ENCODE measurements around the gene SPTBN1.
A peak's percentile ranks its signal among the peaks of the same experiment; 100 is the strongest.
"Not testable (repeated sequence)": the region's sequence is repeated elsewhere in the genome, so short reads cannot be mapped to it uniquely, and the experiment has no call there.

The SPTBN1 gene

DNA sequence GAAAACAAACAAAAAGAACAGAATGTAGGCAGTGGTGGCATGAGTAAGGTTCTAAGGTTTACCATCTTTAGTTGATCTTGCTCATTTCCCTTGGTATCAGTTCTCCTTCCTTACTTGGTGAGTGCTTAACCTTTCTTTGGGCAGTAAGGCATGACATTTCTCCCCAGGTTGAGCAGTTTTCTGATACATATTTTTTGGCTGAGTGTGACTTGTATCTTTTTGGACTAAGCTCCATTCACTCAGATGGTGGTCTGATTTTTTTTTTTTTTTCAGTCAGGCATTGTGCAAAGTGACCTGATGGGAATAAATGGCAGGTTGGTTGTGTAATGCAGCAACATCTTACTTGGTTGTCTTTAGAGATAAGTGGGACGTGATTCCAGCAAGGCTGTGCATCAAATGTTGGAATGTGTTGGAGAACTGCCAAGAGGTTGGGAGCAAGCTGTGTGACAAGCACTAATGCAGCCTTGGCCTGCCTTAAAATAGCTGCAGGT lies 15.1 kb downstream of the SPTBN1 start:
- no peak for DNase-seq

DNA sequence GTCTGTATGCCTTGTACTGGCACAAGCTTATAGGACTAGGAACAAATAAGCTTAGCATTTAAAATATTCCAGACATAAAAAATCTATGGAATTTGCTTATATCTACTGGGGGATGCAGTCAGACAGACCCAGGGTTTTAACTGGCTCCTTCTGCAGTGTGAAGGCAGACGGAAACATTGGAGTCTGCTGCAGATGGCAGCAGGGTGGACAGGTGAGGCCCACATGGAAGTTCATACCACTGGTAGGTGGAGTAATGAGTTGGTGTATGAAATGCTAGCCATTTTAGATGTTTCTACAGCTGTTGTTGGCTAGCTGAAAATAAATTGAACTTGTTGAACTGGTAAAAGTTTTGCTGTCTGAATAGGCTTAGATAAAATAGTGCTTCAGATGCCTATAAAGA lies 17.7 kb downstream of the SPTBN1 start:
- no peak for DNase-seq

DNA sequence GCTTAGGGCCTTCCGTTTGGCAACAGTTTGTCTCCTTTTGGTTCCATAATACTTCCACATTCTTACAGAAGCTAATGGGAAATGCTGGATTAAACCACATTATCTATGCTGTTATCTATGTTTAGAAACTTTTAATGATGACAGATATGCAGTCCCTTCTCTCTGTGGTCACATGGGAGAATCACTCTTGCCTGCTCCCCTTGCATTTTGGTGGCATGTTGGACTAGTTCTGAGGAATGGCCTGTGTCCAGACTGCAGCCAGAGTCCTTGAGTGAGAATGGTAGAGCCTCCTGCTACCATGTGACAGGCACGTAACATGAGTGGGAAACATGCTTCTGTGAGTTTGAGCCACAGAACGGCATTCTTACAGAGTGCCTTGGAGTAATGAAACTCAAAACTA lies 19.2 kb downstream of the SPTBN1 start:
- no peak for DNase-seq

DNA sequence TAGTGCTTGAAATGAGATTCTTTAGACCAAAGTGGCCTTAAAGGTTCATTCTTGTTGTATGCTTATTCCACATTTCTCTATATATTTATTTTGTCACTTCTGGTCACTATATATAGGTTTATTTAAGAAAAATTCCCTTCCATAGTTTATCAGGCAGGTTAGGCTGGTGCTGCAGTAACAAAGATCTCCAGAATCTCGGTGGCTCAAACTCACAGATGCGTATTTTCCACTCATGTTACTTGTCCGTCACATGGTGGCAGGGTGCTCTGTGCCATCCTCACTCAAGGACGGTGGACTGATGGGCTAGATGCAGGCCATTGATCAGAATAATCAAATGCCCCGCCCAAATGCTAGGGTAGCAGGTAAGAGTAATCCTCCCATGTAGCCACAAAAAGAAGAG lies 19.8 kb downstream of the SPTBN1 start:
- DNase-seq, result no peak

DNA sequence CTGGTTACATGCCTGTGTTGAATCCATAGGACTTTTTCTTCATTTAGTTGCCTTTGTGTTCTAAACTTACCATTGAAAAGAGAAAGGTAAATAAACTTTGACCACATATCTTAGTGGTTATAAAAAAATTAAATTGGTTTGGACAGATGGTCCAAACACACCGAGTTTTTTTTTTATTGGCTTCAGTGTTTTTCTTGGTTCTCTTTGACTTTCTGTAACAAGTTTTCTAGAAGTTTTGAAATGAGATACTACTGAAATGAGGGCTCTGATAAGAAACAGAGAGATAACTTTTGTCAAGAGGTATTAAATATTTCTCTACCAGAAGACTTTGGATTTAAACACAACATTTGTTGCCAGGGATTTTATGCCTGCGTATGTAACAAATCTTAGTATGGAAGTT lies 20.7 kb downstream of the SPTBN1 start:
- no peak for DNase-seq

DNA sequence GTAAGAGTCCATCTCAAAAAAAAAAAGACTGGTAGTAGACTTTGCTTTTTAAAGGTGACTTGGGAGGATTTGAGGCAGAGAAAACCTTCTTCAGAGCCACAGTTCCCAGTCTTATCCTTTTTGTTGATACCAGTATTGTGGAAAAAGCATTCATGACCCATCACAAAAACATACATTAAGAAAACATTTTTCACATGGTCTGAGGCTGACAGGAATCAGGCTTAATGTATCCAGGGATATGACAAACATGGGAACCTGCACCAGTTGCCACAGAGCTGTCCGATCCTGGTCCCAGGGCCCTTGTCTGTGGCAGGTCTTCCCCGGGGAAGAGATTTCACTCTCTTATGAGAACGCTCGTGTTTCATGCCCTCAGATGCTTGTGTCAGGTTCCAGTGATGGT lies 21.8 kb downstream of the SPTBN1 start:
- DNase-seq, result no peak

DNA sequence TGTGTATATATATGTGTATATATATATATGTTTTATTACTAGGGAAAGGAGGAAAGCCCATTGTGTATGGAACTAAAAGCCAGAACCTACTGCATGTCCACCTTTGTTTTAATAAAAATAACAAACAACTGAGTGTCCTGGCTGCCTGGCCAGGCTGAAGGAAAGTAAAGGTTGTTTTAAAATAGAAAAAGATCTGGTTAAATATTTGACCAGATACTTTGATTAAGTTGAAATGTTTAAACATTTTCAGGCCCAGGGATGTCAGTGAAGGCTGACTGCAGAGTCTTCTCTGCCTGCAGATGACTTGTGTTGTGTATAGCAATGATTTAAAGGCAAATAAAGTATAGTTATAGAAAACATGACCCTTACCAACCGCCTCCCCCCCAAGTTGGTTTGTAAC lies 22.8 kb downstream of the SPTBN1 start:
- no peak for DNase-seq

DNA sequence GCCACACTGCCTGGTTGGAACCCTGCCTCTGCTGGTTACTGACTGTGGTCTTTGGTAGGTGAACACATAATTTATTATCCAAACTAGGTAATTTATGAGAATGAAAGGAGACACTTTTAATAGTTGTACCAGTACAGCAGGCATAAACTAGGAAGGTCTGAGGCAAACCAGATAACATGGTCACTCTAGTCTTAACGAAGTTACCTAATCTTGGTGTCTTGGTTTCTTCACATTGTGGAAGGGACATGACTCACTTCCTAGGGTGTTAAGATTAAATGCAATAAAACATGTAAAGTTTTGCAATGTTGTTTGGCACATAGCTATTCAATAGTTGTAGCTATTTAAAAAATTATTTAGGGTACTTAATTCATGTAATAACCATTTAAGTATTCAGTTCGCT lies 23.3 kb downstream of the SPTBN1 start:
- DNase-seq, result no peak

DNA sequence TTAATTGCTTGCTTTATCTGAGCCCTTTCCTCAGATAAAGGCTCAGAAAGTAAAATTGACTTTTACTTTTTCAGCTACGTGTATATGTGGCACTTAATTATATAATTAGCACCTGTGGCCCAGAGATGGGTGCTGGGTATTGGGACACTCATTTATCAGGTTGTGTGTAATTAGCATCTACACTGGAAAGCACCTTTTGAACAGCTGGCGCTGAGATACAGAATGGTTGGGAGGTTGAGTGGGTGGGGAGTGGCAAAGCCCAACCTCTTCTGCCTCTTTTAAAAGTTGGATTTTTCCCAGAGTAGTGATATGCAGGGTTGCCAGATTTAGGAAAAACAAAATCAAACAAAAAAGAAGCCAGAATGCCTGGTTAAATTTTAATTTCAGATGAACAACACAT lies 23.9 kb downstream of the SPTBN1 start:
- DNase-seq, result no peak

DNA sequence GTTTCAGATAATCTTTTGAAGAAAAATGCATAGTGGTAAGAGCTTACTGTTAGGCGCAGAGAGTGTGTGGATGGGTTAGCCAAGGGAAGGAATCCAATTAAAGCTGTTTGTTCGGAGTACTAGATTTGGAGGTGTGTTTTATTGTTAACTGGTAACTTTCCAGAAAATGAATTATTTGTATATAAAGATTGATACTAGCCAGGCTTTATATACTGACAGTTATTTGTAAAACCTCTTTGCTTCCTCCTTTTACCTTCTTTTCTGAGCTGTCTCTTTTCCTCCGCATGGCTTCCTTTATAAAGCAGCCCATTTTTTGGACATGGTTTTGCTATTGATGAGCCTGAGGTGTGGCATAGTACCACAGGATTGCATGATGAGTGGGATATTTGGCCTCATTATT lies 25.6 kb downstream of the SPTBN1 start:
- no peak for DNase-seq

DNA sequence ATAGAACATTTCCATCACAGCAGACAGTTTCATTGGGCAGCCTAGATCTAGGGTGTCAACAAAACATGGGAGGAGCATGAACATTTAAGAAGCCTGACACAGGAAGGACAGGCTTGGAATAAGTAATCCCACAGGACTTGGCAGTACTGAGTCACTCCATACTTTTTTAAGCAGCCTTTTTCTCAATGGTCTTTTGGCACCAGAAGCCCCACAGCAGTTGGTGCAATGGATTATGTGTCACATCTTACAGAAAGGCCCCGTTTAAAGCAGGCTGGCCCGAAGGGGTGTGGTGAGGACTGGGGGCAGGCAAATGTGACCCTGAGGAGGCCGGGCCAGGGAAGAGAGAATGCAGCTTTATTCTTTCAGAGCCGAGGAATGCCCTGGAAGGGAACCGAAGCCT lies 26.6 kb downstream of the SPTBN1 start:
- DNase-seq, result peak; percentile 72

DNA sequence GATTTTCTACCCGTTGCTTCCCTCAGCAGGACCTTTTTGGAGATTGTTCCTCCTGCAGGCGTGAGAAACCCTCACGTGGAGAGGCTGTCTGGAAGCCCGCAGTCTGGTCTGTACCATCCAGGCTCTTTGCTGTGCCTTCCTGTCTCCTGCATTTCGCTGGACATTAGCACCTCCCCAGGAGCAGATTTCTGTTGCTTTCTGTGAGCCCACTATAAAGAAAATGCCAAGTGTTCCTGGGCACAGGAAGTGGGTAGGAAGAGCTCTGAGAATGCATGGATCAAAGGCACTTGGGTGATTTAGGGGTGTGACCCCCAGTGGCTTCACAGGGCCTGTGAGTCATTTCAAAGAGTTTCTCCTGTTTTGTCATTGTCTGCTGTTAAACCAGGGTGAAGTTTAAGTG lies 27.3 kb downstream of the SPTBN1 start:
- peak; percentile 56 for DNase-seq

DNA sequence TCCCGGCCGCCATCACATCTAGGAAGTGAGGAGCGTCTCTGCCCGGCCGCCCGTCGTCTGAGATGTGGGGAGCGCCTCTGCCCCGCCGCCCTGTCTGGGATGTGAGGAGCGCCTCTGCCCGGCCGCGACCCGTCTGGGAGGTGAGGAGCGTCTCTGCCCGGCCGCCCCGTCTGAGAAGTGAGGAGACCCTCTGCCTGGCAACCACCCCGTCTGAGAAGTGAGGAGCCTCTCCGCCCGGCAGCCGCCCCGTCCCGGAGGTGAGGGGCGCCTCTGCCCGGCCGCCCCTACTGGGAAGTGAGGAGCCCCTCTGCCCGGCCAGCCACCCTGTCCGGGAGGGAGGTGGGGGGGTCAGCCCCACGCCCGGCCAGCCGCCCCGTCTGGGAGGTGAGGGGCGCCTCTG lies 29.6 kb downstream of the SPTBN1 start:
- not testable (repeated sequence) for DNase-seq

DNA sequence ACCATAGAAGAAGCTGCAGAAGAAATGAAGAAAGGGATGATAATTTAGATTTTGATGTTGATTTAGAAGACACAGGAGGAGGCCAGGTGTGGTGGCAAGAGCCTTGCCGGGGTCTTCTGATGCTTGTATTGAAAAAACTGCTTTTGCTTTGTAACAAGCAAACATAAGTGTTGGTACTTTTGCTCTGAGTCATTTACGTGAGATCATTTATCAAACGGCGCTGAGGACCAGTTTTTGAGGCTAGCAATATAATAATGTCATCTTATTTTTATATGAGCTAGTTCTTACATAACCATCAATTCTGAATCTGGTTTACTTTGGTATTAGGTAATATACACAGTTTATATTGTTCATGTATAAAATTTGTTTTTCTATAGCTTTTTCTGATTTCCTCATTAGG lies 30.6 kb downstream of the SPTBN1 start:
- DNase-seq, result no peak

DNA sequence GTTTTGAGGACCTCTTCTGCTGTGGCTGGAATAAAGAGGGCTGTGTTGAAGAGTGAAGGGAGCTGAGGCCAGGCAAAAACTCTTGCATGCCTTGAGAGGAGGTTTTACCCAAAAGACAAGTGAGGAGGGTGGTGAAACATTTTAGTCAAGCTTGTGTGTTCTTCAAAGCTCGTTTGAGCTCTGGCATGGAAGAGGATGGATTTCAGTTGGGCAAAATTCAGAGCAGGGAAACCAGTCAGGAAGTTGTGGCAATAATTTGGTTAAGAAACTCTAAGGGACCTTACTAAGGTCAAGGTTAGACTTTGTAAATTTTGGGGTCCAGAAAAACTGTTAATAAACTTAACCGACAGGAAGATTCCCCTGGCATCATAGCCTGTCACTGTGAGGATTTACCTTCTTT lies 34.7 kb downstream of the SPTBN1 start:
- DNase-seq, result no peak

DNA sequence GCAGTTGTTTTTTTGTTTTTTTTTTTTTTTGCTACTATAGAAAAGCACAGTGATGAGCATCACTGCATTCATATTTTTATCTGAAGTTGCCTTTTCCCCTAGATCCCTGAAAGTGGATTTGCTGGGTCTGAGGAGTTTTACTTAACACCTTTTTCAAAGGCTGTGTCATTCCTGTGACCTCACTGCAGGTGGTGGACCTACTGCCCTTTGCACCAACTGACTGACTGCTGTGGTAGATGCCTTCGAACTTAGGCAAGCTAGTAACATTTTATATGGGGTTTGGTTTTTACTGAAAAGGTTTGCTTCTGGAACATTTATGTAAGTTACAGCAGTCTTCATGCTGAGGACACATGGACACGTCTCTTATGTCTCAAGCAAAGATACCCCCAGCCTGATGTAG lies 36.2 kb downstream of the SPTBN1 start:
- DNase-seq, result no peak

DNA sequence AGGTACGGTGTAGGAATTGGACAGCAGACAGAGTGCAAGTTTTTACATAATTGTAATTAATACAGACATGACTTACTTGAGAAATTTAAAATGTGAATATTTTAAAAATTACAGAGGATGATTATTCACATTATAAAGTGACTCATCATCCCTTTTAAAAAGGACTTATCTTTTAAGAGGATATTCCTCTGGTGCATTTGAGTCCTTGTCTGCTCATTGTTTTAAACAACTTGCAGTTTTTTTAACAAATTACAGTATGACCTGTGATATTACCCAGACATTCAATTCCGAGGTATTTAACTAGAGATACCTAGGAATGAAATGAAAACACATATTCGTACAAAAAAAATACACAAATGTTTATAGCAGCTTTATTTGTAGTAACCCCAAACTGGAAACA lies 38.0 kb downstream of the SPTBN1 start:
- DNase-seq, result no peak

DNA sequence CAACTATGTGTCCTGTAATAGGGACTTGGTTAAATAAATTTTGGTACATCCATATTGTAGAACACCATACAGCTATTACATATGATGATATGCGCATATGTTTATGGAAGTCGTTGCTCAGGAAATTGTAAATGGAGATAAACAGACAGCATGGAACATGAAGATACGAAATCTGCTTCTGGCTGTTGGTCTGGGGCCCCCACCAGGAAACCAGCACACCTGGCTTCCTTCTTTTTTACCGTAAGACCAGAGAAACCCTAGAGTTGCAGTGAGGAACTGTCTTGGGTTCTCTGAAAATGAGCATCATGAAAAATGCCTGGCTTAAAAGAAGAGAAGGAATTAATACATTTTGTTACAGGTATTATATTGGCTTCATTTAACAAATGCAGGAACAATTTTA lies 40.8 kb downstream of the SPTBN1 start:
- DNase-seq, result no peak

DNA sequence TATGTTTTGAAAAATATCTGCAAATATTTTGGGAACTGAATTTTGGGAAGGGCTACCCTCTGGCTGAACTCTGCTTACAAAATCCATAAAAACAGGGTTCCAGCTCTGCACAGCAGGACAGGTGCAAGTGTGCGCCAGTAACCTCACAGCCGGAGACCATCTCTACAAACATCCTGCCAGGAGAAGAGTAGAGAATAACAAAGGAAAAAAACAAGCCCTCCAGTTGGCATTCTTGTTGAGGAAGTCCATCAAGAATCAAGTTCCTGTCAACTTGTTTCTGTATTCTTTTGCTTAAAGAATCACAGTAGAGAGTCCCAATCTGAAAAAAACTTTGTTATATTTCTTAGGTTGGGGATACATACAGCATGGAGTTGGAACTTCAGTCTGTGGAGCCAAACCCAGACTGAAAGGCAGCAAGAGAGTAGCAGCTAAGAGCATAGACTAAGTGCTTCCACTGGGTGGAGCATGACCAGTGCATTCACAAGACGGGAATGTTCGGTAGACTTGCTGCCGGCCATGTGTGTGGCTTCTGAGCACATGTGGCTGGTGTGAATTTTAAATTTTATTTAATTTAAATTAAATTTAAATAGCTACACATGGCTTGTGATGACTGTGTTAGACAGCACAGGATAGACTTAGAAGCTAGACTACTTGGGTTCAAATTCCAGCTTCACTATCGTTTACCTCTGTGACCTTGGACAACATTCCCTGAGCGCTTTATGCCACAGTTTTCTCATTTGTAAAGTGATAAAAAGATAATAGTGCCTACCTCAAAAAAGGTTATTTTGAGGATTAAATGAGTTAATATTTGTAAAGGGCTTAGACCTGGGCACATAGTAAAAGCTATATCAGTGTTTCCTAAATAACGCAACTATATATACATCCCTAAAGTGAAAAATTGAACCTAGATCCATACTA lies 41.9 kb downstream of the SPTBN1 start:
- DNase-seq, result no peak

DNA sequence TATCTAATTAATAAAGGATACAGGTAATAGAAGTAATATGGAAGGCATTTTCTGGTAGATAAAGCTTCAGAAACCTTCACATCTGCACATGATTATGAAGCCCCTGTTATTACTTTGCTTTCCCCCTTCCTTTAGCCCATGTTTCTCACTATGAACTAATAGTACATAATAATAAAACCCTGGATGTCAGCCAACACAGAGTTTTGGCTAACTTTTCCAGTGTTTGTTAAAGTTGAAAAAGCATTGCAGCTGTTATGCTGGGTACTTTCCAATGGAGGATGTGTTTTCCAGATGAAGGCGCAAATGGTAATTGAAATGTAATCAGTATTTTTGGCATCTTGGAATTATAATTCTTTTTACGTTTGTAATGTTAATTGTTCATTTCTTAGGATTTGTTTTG lies 43.5 kb downstream of the SPTBN1 start:
- no peak for DNase-seq

DNA sequence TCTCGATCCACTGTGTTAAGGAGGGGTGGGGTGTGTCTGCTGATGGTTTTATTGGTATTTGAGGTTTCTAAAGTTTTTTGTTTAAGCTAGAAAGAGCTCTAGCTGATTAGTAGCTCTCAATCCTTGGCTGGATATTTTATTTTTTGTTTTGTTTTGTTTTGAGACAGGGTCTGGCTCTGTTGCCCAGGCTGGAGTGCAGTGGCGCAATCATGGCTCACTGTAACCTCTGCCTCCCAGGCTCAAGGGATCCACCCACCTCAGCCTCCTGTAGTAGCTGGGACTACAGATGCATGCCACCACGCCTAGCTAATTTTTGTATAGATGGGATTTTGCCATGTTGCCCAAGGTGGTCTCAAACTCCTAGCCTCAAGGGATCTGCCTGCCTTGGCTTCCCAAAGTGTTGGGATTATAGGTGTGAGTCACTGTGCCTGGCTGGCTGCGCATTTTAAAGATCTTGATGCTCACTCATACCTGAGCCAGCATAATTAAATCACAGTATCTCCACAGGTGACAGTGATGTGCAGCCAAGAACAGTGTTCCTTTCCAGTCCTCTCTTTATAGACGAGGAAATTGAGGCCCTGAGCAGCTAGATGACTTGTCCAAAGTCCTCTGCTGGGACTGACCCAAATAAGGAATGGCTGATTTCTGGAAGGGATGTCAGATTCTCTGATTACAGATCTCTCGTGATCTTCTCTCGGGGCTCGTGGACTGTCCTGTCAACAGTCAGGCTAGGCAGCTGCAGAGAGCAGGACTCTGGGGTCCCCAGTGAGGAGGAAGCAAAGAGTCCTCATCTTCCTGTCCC lies 44.5 kb downstream of the SPTBN1 start:
- DNase-seq, result no peak

DNA sequence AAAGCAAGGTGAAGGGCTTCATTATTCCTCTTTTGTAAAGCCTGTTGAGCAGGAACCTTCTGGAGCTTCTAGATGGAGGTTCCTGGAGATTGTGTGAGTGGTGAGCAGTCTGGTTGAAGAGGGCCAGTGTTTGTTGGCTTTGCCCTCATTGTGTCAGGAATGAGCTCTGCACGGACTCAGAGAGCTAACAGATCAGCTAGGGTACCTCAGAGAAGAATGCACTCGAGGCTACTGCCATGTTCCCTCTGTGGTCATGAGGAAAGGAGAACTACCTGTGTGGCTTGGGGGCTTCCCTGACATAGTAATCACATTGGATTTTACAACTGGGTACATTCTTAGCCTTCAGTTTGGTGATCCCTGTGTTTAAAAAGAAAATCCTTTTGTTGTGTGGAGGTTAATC lies 46.6 kb downstream of the SPTBN1 start:
- no peak for DNase-seq

DNA sequence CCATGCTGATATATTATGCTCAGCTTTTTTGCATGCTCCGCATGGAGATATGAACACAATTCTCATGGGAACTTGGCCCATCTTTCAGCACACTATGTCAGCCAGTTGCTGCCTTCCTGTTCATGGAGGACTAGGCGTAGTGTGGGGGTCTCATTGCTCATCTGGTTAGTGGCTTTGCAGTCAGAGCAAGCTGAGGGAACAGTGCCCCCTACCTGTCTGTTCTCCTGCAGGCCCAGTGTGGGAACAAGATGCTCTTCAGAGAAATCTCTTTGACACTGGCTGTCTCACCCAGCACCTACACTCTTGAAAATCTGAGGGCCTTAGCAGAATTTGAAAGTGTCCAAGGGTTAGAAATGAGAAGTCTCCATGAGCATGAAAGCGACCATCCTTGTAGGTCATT lies 47.1 kb downstream of the SPTBN1 start:
- no peak for DNase-seq

DNA sequence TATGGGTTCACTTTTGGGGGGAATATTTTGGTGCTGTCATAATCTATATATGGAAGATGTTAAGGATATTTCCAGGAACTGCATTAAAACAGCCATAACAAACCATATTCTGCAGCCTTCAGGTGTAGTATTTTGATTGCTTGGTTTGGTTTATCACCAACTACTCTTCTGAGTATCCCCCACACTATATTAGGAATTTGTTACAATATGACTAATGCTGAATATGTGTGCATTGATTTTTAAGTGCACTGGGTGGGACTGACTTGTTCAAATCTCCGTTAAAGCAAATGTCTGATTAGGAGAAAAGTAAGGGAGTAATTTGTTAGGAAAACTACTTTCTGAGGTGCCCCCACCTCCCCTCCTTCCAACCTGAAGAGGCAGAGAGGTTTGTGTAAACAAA lies 47.7 kb downstream of the SPTBN1 start:
- DNase-seq, result no peak
